Activated T-helper 2 cell treated with anti-CD3 and anti-CD28 coated beads, Interferon-gamma antibody, Interleukin-2, Interleukin-4, amounts not matched to agents 10 μg/mL and 5 μg/mL and 100 μg/mL, durations not matched to agents 14 hours and 24 hours and 36 hours (primary cell): Measurements from ENCODE around the gene TRABD2B. TPM values are rescaled to one million over a fixed set of nuclear protein-coding genes. Genes with fewer than 3 reads are reported as not detected.

ENCODE experiments used
- DNase-seq: peaks from one replicate; pipeline ENCODE4 v3.0.0; 2021; ENCODE audit warnings: low spot score
- H3K27ac Mint-ChIP-seq: one replicate; pipeline ENCODE4 v1.8.0; 2021; ENCODE audit warnings: mixed read lengths
- H3K27me3 Mint-ChIP-seq: one replicate; pipeline ENCODE4 v1.8.0; 2021; ENCODE audit warnings: low read depth, mixed read lengths
- H3K36me3 Mint-ChIP-seq: one replicate; pipeline ENCODE4 v1.8.0; 2021; ENCODE audit warnings: low read depth, mixed read lengths
- H3K4me1 Mint-ChIP-seq: one replicate; pipeline ENCODE4 v1.8.0; 2021; ENCODE audit warnings: low read depth, mixed read lengths
- H3K4me3 Mint-ChIP-seq: one replicate; pipeline ENCODE4 v1.8.0; 2021; ENCODE audit warnings: low read depth, mild to moderate bottlenecking, moderate library complexity, mixed read lengths
- H3K9me3 Mint-ChIP-seq: one replicate; pipeline ENCODE4 v1.8.0; 2021; ENCODE audit warnings: mixed read lengths
- intact Hi-C: fragments of 100-400 bp; cut with micrococcal nuclease; formaldehyde crosslinking; loops from one replicate; pipeline ENCODE4 v1.15.1; 2023
- total RNA-seq: library from RNA; stranded (reverse); gene quantifications from 2 replicates; pipeline ENCODE4 v1.2.3, GENCODE V29; 2022

The TRABD2B gene
- total RNA-seq, 1 donor from 2014 or later, result not detected

DNA sequence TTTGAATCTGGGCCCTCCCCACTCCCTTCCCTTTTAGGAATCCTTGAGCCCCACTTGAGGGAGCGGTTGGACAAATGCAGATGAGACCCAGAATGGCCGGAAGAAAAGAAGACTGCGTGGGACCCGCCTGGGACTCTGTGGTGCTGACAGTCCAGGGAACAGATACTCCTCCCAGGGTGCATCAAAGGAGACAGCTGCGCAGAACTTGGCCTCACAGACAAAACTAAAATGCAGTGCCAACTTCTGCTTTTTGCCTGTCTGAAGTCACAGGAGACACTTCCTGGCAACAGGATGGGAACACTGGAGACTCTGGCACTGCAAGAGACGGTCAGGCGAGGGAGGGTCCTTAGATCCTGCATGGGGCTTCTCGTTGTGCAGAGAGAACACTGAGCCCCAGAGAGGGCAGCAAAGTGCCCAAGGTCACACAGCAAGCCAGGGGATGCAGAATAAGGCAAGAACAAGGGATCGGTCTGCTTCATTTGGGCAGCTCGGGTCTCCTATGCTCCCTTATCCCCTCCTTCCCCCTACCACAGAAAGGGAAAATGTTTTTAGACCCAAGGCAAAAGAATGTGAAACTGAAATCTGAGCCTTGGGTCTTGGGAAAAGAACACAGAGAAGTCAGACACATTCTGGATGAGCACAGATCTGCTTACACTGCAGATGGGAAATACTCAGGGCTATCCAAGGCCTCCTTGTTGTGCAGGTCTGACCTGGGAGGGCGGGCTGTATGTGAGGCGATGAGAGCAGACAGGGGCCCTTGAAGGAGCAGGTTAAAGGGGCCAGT lies 182.4 kb downstream of the TRABD2B start:
- H3K27ac Mint-ChIP-seq, result no peak overlapping the region
- intact Hi-C loops, result no loop called here
- H3K27me3 Mint-ChIP-seq, result no peaks in the 10 kb centered on the region
- DNase-seq, result no peak
- H3K4me3 Mint-ChIP-seq, result no peak overlapping the region
- no peaks in the 10 kb centered on the region for H3K36me3 Mint-ChIP-seq
- no peaks in the 10 kb centered on the region for H3K9me3 Mint-ChIP-seq
- H3K4me1 Mint-ChIP-seq, result no peaks in the 10 kb centered on the region

GRCh38 chr1:47813970-47814369 lies 183.2 kb downstream of the TRABD2B start:
- intact Hi-C loops, result no loop called here
- H3K4me3 Mint-ChIP-seq, result no peak overlapping the region
- H3K9me3 Mint-ChIP-seq, result no peaks in the 10 kb centered on the region
- no peaks in the 10 kb centered on the region for H3K4me1 Mint-ChIP-seq
- no peak for DNase-seq
- H3K27me3 Mint-ChIP-seq, result no peaks in the 10 kb centered on the region
- no peak overlapping the region for H3K27ac Mint-ChIP-seq
- H3K36me3 Mint-ChIP-seq, result no peaks in the 10 kb centered on the region

DNA sequence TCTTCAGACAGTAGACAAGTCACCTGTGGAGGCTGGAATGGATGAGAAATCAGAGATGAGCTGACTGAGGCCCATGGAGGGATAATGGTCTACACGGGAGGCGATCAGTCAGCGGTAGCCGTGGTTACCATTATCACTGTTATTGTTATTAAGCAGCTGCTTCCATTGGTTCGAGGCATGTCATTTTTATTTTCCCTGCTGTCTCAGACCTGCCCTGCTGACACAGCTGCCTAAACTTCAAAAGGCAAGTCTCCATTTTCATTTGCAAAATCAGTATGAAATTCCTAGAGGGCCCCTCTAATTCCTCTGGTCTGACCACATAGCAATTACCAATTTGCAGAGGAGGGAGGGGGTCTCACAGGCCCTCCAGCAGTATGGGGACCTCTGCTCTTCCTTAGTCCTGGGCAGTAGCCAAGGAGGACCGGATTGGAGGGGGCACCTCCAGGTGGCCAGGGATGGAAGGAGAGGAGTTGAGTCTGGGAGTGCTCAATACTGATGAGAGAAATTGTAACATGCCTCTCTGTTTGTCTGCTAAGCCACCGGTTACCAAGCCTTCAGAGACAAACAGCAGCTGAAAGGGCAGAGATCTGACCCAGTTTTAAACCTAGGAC lies 184.2 kb downstream of the TRABD2B start:
- no peak for DNase-seq
- Mint-ChIP-seq H3K4me1 (no peaks in the 10 kb centered on the region), H3K27ac (no peak overlapping the region), H3K9me3 (no peaks in the 10 kb centered on the region), H3K27me3 (no peaks in the 10 kb centered on the region), H3K4me3 (no peak overlapping the region), H3K36me3 (no peaks in the 10 kb centered on the region)
- intact Hi-C loops, result no loop called here

DNA sequence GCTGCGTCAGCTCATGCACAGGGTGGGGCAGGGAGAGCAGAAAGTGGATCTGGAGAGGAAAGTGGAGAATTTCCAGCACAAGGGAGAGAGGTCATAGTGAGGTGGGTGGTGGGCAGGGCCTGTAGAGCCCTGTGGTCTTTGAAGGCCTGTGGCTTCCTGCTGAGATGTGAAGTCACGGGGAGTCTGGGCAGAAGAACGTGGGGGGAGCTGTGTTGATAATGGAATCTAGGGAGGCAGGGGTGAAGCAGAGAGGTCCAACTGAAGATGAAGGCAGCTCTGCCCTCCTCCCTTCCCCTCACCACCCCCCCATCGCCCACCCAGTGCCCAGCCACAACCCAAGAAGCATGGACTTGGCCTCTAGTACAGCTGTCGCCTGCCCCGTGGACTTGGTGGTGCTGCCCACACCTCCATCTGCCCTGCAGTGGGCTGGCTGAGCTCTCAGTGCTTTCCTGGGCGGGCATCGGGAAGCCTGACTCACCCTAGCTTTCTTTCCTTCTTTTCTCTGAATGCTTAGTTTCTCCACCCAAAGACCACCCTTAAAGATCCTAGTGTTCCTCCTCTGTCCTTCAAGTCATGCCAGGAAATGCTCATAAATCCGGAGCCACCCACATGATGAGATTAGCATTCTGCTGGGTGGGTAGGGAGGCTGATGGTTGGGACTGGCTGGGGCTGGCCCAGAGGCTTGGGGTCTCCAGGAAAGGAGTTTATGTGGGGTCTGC lies 186.1 kb downstream of the TRABD2B start:
- Mint-ChIP-seq H3K36me3 (no peaks in the 10 kb centered on the region), H3K27ac (no peak overlapping the region), H3K9me3 (no peaks in the 10 kb centered on the region), H3K4me3 (no peak overlapping the region), H3K4me1 (no peaks in the 10 kb centered on the region), H3K27me3 (no peaks in the 10 kb centered on the region)
- DNase-seq, result no peak
- intact Hi-C loops, result no loop called here

- intact Hi-C loops, result no loop called here
- Mint-ChIP-seq H3K9me3 (no peaks in the 10 kb centered on the region), H3K27ac (no peak overlapping the region), H3K36me3 (no peaks in the 10 kb centered on the region), H3K4me3 (no peak overlapping the region), H3K4me1 (no peaks in the 10 kb centered on the region), H3K27me3 (no peaks in the 10 kb centered on the region)
- no peak for DNase-seq
Measured at GRCh38 chr1:47809301-47810084, 187.7 kb downstream of the TRABD2B start.

- intact Hi-C loops, result no loop called here
- Mint-ChIP-seq H3K27ac (no peak overlapping the region), H3K4me3 (no peak overlapping the region), H3K27me3 (no peaks in the 10 kb centered on the region), H3K4me1 (no peaks in the 10 kb centered on the region), H3K9me3 (no peaks in the 10 kb centered on the region), H3K36me3 (no peaks in the 10 kb centered on the region)
- DNase-seq, result no peak
Measured at GRCh38 chr1:47808612-47809011, 188.6 kb downstream of the TRABD2B start.

DNA sequence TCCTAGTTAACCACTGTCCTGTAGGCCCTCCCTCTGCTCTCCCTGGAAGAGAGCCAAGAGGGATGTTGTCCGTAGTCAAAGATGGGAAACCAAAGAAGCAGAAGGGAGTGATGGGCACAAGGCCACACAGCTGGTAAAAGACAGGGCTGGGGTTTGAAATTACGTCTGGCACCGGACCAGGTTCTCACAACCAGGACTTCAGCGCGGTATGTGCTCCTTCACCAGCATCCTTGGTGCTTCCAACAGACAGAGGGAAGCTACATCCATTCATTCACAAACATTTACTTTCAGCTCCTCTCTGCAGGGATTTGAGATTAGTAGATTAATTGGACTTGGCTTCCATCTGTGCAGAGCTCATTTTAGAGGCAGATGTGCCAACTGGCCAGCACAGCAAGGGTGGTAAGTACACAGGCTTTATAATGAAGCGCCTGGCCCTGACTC lies 191.2 kb downstream of the TRABD2B start:
- no peak for DNase-seq
- Mint-ChIP-seq H3K36me3 (no peaks in the 10 kb centered on the region), H3K4me3 (no peak overlapping the region), H3K27me3 (no peaks in the 10 kb centered on the region), H3K9me3 (no peaks in the 10 kb centered on the region), H3K4me1 (no peaks in the 10 kb centered on the region), H3K27ac (no peak overlapping the region)
- intact Hi-C loops, result no loop called here

DNA sequence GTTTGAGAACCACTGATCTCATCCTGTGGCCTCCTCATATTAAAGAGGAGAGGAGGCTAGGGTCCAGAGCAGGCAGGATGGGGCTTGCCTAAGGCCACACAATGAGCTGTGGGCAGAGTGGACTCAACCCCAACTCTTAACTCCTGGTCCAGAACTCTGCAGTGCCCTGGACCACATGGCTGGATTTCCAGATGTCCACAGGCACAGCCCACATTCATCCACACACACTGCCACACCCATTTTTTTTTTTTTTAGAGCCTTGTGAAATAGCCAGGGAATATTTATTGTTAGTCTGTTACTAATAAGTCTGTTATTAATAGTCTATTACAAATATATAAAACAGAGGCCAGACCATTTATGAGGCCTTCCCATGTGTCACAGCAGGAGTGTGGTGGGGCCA lies 192.2 kb downstream of the TRABD2B start:
- no peak for DNase-seq
- Mint-ChIP-seq H3K4me1 (no peaks in the 10 kb centered on the region), H3K36me3 (no peaks in the 10 kb centered on the region), H3K27ac (no peak overlapping the region), H3K4me3 (no peak overlapping the region), H3K9me3 (no peaks in the 10 kb centered on the region), H3K27me3 (no peaks in the 10 kb centered on the region)
- intact Hi-C loops, result no loop called here

DNA sequence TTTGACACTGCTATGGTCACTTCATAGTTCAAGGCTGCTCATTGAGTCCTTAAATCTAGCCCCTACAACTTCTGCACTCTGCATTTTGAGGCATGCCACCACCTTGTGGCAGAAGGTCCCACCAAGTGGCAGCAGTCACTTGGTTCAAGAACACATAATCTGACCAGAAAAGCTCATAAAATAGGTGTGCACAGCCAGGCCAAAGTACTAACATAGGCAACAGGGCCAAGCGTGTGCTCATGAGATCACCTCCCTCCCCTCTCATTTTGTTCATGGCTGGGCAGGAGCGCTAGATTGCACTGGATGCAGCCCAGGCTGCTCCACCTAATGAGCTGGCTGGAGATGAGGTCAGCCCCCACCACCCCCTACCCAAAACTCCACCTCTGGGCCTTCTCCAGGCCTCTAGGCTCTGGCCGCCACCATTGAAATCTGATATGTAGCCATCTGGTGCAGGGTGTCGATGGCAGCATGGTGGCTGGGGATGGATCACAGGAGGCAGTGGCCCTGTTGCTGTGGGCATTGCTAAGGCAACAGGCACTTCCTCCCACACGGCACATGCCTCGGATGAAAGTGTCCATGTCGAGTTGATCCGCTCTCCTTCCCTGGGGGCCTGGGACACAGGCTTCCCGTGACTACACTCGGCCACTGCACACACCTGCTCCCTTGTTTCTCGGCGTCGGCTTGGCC lies 193.2 kb downstream of the TRABD2B start:
- DNase-seq, result no peak
- no peaks in the 10 kb centered on the region for H3K9me3 Mint-ChIP-seq
- H3K4me1 Mint-ChIP-seq, result no peaks in the 10 kb centered on the region
- H3K4me3 Mint-ChIP-seq, result no peak overlapping the region
- no peaks in the 10 kb centered on the region for H3K27me3 Mint-ChIP-seq
- H3K36me3 Mint-ChIP-seq, result no peaks in the 10 kb centered on the region
- intact Hi-C loops, result no loop called here
- no peak overlapping the region for H3K27ac Mint-ChIP-seq

DNA sequence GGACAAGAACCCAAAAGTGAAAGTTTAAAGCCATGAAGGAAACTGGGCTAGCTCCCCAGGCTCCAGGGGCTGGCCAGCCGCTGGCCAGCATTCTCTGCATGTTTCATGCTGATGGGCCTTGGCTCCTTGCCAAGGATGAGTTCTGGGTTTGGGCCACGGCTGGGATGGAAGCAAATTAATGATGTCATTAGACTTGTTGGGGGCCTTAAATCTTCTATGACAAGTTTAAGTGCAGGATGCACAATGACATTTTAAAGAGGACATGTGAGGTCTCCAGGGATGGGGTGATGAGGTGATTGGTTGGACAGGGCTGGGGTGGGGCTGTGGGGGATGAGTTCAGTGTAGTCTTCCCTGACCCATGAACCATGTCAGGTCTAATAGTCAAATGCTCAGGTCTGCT lies 199.6 kb downstream of the TRABD2B start:
- Mint-ChIP-seq H3K9me3 (no peaks in the 10 kb centered on the region), H3K27ac (no peak overlapping the region), H3K4me1 (no peaks in the 10 kb centered on the region), H3K27me3 (no peaks in the 10 kb centered on the region), H3K36me3 (no peaks in the 10 kb centered on the region), H3K4me3 (no peak overlapping the region)
- intact Hi-C loops, result no loop called here
- DNase-seq, result no peak

- H3K4me1 Mint-ChIP-seq, result no peaks in the 10 kb centered on the region
- H3K36me3 Mint-ChIP-seq, result no peaks in the 10 kb centered on the region
- no peak overlapping the region for H3K27ac Mint-ChIP-seq
- H3K27me3 Mint-ChIP-seq, result no peaks in the 10 kb centered on the region
- no peak for DNase-seq
- intact Hi-C loops, result no loop called here
- H3K9me3 Mint-ChIP-seq, result no peaks in the 10 kb centered on the region
- no peak overlapping the region for H3K4me3 Mint-ChIP-seq
Measured at GRCh38 chr1:47796626-47797025, 200.6 kb downstream of the TRABD2B start.

- H3K4me1 Mint-ChIP-seq, result no peaks in the 10 kb centered on the region
- H3K4me3 Mint-ChIP-seq, result no peak overlapping the region
- no peaks in the 10 kb centered on the region for H3K27me3 Mint-ChIP-seq
- intact Hi-C loops, result no loop called here
- H3K36me3 Mint-ChIP-seq, result no peaks in the 10 kb centered on the region
- DNase-seq, result no peak
- H3K9me3 Mint-ChIP-seq, result no peaks in the 10 kb centered on the region
- no peak overlapping the region for H3K27ac Mint-ChIP-seq
Measured at GRCh38 chr1:47795102-47795501, 202.1 kb downstream of the TRABD2B start.
